Activated CD8-positive, alpha-beta memory T cell treated with anti-CD3 and anti-CD28 coated beads for 1 hour (primary cell): ENCODE results near the gene HDAC9.

ENCODE experiments used
- DNase-seq, 2 donors: peaks; one replicate each; pipeline ENCODE4 v3.0.0-alpha.2; 2020; ENCODE audit warnings: low read depth in 1 of 2; ENCODE audit errors: extremely low read depth in 1 of 2

HDAC9 gene

DNA sequence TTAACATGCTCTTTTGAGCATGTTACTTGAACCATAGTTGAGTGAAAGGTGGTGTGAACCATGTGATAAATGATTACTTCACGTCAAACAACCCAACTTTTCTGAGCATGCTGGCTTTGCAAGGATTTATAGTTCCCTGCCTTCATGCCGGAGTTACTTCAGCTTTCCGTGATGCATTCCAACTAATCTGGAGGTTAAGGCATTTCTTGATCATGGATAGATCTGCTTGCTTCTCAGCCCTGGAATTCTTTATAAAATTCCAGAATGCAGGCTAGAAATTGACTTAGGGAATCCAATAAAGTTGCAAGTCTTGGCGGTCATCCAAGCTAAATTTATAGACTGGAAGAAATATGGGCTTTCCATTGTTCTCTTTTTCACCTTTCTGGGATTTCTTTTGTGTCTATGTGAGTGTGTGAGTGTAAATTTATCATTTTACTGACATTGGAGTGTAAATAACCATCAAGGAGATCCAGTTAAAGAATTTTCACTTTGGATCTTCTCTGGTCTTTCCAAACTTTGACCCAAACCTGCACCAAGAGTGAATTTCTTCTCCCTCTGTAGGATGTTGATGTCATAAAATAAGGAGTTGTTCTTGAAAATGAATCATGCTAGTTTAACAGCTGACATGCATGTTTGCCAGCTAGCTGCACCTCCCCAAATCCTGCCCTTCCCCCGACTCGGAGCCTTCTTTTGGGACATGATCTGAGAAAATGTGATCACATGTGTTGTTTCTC lies 332.9 kb downstream of the HDAC9 start:
- no peak for DNase-seq

DNA sequence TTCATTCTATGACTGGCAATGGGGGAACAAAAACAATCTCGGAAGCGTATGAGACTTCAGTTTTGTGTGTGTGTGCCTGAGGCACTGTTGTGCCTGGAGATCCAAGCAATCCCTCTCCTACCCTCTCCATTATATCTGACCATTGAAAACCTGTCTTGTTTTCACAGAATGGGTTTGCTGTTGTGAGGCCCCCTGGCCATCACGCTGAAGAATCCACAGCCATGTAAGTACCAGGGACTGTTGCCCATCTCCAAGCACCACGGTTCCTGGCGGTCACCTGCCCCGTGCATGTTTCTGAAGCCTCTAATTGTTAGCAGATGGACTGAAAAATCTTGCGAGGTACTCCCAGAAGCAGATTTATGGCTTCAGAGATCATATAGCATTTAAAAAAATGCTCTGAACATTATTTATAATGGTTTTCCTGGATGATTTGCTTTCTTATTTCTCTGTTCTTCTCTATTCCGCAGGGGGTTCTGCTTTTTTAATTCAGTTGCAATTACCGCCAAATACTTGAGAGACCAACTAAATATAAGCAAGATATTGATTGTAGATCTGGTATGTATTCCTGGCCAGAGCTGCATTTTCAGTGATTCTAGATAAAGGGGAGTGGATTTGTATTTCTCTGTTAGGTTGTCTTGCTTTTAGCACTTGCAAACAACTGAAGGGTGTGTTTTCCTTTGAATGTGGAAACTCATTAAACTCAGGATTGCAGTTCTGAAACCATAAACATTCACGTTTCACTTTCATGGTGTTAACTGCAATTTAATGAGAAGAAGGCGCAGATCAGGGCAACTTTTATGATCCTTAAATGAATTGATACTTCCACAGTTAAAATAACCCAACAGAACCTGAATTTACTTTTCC lies 333.7 kb downstream of the HDAC9 start:
- no peak for DNase-seq

DNA sequence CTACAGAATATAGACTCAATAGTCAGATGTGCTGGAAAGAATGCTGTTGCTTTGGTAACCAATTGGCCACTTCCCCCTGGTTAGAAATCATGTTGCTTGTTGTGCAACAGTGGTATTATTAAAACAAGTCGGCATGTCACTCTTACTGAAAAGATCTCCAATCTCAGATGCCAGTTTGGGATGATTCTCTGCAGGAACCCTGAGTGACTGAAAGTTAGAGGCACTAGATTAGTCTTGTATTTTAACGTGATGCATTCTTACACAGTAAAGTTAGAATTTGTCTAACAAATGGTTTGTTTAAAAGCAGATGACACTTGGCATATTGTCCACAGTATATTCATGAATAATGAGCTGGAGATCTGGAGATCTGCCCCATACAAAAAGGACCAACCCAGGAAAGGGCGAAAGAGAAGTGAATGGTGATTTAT lies 334.3 kb downstream of the HDAC9 start:
- DNase-seq: no peak

DNA sequence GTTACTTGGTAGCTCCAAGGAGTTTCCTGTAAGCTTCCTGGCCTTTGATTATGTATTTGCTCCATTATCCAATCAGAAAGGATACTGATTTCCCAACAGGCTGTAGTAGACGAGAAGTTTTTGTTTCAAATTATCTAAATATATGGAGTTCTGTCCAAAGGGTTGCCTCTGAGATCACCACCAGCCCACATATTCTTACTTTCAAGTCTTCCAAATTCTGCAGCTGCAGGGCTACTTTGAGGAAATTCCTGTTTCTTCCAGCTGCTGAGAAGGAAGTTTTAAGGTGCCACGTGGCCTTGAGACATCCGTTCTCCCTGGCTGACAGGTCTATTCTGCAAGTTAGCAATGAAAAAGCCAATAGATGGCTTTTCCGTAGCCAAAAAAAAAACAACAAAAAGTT lies 335.9 kb downstream of the HDAC9 start:
- no peak for DNase-seq

DNA sequence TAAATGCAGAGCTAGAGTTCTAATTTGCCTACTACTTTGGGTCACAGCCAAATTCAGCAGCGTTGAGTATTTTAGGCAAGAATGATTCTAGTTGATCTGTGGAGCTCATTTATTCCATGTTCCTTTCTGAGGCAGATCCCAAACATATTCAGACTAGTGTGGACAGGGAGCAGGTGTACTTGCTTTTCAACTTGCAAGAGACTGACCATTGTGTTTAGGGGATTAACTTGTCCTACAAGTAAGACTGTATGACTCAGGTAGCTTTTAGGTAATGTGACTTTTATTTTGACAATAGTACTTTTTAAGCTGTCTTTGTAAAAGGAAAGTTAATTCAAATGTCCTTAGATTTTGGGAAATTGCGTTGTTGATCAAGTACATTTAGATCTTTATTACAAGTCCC lies 336.4 kb downstream of the HDAC9 start:
- DNase-seq: no peak

DNA sequence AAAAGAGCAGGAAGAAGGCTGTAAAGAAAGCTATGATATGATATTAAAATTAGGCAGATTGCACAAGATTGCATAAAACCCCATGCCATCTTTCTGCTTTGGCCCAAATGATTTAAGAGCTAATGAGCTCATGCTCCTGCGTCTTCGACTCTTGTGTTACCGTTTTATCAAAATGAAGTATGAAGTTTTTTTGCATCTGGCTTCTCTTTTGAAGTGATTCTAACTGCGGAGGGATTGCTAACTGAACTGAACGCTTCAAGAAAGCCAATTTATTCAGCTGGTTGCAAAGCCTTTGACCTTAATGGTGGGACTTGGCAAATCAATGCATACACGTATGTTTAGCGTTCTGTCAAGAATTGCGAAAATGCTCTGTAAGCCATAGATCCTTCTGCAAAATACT lies 339.0 kb downstream of the HDAC9 start:
- DNase-seq: no peak

DNA sequence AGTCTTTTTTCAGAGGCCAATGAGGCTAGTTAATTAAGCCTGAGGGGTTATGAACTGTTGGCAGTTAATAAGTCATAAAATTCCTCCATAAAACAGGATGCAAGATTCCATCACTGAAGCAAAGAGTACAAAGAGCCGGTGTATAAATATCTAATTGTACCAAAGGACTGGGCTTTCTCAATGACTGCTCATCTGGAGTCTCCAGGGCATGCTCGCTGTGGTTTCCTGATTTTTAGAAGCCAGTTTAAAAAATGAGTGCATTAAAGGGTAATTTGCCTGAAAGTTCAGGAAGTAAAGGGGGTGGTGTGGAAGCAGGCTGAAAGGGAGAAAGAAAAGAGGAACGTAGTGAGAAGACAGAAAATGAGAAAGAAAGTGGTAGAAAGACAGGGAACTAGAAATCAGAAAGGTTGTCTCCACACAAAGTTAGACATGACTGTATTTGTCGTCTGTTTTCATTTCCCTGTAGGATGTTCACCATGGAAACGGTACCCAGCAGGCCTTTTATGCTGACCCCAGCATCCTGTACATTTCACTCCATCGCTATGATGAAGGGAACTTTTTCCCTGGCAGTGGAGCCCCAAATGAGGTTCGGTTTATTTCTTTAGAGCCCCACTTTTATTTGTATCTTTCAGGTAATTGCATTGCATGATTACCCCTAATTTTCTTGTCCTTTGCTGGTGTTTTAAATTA lies 339.6 kb downstream of the HDAC9 start:
- no peak for DNase-seq

DNA sequence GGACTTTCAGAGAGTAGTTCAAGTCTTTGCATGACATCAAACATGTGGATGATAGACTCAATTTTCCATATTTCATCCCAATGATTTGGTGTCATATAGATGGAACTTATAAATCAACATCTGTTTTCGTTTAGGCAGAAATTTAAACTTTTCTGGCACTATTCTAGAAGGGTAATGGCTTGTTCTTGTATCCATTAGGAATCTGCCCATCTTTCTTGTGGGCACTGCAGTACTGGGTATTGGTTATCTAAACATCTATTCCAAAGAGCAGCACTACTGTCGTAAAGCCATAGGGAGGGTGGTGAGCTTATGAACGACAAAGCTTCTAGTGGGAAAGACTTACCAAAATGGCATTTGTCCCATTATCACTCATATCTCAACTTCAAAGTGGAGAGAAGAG lies 348.4 kb downstream of the HDAC9 start:
- DNase-seq: no peak

DNA sequence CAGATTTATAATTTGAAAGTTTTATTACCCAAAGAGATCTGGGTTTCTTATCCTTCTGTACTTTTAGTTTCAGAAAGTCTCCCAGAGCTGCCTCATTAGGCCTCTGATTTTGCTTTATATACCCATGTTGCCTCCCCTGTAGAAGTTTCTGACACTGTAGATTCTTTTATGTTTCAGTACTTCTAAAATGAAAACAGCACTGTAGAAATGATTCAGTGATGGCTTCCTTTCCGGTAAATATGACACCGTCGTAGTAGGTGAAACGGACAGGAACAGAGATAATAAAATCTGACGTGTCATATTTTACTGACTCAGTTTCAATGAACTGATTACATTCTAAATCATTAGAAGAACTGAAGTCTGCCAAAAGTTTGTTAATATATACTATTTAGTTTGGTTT lies 349.2 kb downstream of the HDAC9 start:
- no peak for DNase-seq

DNA sequence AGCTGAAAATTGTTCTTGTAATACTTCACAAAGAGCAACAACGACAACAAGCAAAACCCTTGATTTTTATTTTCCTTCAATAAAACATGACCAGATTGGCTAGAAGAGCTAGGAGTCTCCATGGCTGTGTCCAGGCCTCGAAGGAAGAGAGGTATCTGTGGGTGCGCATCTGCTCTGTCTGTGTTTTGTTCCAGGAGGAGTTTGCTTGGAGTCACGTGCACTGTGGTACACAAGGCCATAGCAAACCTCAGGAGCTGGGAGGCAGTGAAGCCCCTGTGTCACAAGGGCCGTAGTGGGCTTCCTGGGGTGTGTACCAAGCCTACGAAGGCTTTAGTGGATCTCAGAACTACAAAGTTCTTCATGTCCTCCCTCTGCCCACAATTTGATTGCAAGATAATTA lies 350.2 kb downstream of the HDAC9 start:
- DNase-seq: no peak

DNA sequence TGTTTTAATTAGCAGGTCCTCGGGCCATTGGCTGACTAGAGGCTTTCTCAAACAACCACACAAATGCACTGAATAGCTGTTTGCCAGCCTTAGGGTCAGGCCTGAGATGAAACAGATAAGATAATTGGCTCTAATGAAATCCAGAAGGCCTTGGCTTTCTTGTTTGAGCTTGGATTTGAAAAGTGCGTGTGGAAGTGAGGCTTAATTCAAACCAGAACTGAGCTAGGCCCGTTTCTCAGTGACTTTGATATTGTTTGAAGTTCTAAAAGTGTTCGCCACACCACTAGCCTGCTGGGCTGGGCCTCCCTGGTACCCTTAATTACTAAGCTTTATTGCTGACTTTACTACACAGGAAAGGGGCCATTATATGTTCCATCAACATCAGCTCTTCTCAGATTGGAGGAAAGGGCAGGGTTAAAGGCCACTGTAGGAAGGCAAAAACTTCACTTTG lies 351.2 kb downstream of the HDAC9 start:
- DNase-seq: no peak

DNA sequence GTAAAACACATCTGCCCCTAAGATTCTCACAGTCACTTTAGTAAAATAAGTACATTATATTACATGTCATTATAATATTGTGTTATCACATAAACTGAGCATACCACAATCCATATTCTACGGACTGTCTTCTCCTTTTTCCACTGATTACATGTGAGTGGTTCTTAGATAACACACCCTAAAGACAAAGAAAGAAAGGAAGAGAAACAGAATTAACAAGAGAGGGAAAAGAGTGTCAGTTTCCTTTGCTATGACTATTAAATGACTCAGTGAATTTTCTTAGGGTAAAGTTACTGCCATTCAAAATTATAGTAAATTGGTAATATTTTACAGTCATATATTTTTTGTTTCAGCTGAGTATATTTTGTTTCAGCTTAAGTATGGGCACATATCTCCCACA lies 353.6 kb downstream of the HDAC9 start:
- DNase-seq: no peak

DNA sequence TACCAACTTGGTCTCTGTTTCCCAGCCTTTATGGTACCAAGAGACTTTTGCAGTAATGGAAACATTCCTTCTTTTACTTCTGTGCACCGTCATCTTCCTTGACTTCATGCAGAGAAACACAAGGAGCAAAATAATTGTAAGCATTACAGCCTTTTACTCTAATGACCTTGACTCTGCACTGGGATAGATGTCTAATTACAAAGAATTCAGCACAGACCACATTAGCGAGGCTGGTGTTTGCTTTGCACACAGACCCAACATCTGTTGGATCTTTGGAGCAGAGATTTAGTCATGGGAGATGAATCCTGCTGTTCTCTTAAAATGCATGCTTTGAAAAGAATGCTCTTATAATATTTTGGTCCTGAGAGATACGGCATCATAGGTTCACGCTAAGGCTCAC lies 360.2 kb downstream of the HDAC9 start:
- no peak for DNase-seq

DNA sequence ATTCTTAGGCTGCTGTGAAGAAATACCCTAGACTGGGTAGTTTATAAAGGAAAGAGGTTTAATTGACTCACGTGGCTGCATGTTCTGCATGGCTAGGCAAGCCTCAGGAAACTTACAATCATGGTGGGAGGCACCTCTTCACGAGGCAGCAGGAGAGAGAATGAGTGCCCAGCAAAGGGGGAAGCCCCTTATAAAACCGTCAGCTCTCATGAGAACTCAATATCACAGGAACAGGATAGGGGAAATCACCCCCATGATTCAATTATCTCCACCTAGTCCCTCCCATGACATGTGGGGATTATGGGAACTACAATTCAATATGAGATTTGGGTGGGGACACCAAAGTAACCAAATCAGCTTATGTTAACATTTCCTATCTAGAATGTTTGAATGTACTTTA lies 362.7 kb downstream of the HDAC9 start:
- DNase-seq: no peak

DNA sequence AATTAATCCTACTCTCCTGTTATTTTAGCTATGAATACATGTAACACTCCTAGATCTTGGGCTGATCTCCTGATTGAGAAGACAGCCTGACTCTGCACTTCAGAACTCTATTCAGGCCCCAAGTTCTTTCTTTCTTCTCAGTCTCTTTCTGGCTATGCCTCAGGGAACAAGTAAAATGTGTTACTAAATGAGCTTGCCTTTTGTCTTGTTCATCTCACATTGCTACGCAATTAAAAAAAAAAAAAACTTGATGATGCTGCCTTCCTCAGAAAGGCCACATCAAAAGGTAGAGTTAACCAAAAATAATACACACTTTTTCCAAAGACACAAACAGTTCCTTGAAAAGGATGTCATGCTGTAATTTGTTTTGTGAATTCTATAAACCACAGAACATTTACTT lies 363.8 kb downstream of the HDAC9 start:
- DNase-seq: no peak

DNA sequence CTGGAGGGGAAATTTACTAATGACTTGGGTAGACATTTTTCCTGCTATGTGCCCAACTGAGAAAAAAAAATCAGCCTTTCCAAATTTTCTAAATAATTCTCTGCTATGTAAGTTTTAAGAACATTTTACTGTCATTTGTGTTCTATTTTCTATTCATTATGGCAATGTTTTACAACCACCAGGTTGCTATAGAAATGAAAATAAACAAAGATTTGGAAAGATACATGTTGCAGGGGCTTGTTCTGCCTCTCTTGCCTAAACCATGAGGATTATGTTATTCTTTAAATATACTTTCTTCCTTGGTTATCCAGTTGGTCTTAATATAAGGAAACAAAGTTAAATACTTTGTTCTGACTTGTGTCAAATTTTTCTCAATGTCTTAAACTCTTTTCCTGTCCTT lies 364.7 kb downstream of the HDAC9 start:
- DNase-seq: no peak

DNA sequence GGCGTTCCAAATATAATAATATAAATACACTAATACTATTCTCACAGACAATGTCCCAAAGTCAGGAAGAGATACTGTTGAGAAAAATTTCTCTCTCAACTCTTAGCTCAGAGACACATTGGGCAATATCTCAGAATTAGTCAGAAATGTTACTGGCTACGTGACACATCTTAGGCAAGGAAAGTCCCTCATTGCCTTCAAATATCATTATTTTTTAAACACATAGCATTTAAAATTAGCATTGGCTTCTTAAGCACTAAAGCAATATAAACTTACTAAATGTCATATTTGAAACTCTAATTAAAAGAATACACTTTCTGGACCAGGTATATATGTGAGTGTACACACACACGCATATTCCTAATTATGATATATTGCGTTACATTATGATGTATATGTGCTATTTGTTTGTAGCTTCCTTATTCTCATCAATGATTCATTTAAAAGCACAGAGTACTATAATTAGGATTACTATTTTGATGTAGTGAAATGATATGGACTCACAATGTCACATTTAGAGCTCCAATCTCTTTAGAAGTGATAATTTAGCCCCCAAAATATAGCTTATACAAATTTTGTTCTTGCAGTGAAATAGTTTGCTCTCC lies 366.1 kb downstream of the HDAC9 start:
- no peak for DNase-seq

DNA sequence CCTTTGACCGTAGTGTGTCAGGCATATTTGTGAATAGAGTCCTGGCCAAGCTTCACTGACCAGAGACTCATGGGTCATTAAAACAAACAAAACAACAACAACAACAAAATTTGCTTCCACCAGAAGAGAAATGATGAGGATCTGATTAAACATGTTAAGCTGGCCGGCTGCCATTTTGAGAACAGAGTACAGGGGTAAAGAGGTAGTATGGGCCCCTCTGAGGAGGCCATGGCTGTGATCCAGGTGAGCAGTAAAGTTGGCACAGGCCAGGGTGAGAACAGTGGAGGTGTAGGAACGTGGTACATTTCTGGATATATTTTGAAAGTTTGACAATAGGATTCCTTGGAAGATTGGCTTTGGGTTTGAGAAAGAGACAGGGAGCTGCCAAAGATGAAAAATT lies 369.4 kb downstream of the HDAC9 start:
- no peak for DNase-seq

DNA sequence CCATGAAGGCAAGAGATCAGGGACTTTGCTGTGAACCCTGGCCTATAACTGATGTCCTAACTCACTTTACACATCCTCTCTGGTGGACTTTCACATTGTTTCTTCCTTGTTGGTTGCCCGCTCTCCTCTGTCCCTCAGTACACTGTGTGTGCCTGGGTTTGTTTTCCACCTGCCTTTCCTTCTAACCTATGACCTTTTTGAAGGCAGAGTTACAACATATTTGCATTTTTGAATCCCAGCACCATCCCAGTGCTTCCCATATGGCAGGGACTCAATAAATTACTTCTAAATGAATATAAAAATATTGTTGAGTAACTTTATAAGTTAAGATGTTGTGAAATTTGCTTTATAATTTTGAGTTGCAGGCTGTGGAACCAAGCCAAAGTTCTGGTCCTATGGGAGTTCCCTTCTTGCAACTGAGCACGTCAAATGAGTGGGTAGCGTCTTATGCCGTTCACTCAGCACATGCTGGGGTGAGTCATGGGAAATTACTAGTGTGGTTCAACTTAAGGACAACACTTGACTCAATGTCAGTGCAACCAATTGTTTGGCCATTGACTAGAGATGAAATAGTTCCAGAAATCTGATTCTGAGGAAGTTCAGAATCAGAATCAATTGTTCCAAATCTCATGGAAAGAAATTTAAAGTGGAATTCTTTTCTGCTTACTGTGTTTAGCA lies 370.9 kb downstream of the HDAC9 start:
- no peak for DNase-seq

DNA sequence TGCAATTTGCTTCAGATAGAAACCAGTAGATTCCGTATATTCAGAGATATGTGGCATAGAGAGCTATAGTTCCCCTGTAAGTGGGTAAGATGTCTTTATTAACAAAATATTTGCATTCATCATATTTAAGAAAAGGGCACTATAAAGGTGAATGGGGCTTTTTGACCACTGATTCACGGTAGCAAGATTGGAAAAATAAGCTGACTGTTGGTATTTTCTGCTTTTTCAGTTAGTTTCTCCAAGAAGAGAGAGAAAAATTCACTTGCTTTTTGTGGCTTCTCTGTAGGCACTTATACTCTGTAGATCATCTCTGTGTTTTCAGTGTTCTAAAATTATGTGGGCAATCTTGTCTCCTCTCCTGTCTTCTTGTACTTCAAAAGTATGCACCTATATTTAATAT lies 376.8 kb downstream of the HDAC9 start:
- no peak for DNase-seq
